Endothelial cell of hepatic sinusoid (primary cell): ENCODE data around the gene NMNAT2.

ENCODE experiments used
- in situ Hi-C: cut with HindIII; loops from 2 replicates; pipeline ENCODE4 v1.10.0; 2017; ENCODE audit warnings: low sequenced_read_pairs

Gene NMNAT2

GRCh38 chr1:183319606-183320005 lies 98.6 kb downstream of the NMNAT2 start:
- in situ Hi-C loops, result no loop called here

DNA sequence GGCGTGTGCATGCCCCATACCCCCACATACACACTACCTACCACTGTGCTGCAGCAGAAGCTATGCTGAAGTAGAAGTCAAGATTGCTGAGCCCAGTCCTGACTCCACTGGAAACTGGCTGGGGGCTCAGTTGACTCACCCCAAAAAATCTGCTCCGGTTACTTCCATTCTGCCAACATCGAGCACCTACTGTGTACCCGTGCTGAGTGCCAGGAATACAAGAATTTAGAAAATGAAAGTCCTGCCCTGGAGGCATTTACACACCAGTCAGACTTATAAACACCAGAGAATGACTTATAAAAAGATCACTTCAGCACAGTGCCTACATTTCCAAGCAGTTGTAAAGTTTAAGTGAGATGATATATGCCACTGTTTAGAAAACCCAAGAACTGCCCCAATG lies 99.1 kb downstream of the NMNAT2 start:
- in situ Hi-C loops, result no loop called here

GRCh38 chr1:183318433-183318832 lies 99.7 kb downstream of the NMNAT2 start:
- in situ Hi-C loops, result no loop called here

DNA sequence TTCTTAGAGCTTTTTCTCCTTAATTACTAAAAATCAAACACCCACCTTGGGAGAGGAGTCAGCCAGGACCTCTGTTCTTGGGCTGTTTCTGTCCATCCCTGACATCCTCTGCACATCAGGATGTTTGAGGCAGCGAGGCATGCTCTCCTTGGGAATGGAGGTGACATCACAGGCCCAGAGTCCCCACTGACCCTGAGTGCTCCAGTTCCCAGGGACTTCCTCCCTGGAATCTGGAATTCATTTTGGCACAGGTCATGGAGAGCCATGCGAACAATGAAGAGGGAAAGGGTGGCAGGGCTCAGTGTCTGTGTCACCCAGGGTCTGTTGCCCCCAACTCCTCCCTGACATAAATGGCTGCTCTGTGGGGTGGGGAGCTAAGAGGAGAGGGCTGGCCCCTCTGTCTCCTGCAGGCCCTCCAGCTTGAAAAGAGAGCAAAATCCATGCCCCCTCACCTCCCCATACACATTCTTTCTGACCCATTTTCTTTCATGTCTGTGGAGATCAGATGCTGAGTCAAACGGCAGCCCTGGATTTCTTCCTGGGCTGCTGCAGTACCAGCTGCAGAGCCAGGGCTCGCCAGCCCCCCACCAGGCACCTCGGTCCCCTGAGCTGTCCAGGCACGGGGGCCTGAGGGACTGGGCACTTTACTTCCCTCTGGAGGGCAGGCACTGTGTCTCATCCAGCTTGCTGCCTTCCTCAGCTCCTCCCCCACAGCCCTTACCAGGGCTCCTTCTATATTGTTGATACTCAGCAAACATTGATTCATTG lies 102.0 kb downstream of the NMNAT2 start:
- in situ Hi-C loops, result no loop called here

DNA sequence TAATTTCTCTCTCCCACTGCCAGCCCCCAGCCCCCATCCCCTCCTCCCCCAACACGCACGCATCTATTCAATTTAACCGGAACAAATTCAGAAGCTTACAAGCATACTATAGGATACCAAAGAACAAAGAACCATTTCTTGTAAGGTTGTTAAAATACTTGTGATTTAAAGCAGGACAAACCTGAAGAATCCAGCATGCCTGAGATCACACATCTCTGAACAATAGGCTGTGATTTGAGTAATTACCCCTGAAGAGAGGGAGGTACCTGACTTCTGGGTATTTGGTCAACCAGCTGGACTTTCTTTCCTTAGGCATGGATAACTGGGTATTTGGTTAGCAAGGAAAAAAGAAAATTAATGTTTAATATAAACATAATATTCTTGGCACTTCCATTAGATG lies 105.1 kb downstream of the NMNAT2 start:
- in situ Hi-C loops, result loop anchor here (5.0 kb wide), 1 partner anchor 71 kb away; no protein-coding TSS in a partner anchor

GRCh38 chr1:183310753-183311479 lies 107.3 kb downstream of the NMNAT2 start:
- in situ Hi-C loops, result loop anchor here (5.0 kb wide), 1 partner anchor 69 kb away; no protein-coding TSS in a partner anchor

DNA sequence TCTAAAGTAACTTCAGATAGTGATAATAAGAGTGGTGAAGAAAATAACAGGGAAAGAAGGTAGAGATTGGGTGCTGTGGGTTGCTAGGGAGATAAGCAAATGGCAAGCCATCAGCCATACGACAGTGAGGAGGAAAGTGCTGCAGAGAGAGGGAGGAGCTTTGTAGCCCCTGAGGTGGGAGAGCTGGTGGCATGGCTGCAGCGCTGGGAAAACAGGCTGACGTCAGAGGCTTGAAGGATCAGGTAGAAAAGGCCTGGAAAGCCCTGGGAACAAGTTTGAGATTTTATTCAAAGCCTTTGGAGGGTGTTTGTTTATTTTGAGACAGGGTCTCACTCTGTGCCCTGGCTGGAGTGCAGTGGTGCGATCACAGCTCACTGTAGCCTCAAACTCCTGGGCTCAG lies 109.5 kb downstream of the NMNAT2 start:
- in situ Hi-C loops, result no loop called here

- in situ Hi-C loops, result no loop called here
These were observed 111.7 kb downstream of the NMNAT2 start for GRCh38 chr1:183306317-183307042.

DNA sequence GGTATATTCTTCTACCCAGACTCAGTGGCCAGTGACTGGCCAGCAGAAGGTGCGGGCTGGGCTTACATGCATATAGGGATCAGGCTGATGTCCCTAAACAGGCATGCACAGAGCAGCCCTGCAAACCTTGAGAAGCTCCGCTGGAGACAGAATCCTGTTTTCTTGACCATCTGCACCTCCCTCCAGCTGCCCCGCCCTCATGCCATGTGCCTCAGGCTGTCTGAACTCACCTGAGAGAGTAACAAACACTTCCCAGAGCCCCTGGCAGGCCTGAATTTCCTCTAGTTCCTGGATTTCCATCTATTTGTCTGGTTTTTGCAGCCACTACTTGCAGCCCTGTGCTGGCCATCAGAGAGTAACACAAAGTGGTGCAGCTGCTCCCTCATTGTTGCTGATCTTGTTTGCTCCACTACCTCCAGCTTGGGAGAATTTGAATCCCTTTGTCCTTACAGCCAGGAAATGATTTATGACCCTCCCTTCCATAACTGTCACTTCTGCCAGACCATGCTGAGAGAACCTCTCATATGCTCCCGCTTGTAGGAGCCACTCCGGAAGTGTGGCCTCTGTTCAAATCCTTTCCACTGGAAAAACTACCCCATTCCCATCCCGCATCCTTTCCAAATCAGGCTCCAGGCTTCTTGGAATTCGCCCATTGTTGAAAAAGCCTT lies 113.6 kb downstream of the NMNAT2 start:
- in situ Hi-C loops, result no loop called here

GRCh38 chr1:183303901-183304300 lies 114.3 kb downstream of the NMNAT2 start:
- in situ Hi-C loops, result no loop called here

- in situ Hi-C loops, result no loop called here
These were observed 114.9 kb downstream of the NMNAT2 start for GRCh38 chr1:183303323-183303645.

GRCh38 chr1:183302452-183303322 lies 115.5 kb downstream of the NMNAT2 start:
- in situ Hi-C loops, result no loop called here

GRCh38 chr1:183301239-183301638 lies 116.9 kb downstream of the NMNAT2 start:
- in situ Hi-C loops, result no loop called here

- in situ Hi-C loops, result no loop called here
These were observed 117.4 kb downstream of the NMNAT2 start for GRCh38 chr1:183300828-183301227.

DNA sequence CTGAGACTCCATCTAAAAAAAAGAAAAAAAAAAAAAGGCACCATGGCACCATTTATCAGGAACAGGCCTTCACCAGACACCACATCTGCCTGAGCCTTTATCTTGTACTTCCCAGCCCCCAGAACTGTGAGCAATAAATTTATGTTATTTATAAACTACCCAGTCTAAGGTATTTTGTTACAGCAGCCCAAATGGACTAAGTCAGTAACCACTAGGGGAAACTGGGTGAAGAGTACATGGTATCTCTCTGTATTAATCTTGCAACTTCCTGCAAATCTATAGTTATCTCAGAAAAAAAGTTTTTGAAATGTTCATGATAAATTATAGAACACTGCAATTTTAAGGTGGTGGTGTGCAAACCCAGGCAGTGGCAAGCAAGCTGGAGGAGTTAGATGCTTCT lies 117.8 kb downstream of the NMNAT2 start:
- in situ Hi-C loops, result no loop called here

DNA sequence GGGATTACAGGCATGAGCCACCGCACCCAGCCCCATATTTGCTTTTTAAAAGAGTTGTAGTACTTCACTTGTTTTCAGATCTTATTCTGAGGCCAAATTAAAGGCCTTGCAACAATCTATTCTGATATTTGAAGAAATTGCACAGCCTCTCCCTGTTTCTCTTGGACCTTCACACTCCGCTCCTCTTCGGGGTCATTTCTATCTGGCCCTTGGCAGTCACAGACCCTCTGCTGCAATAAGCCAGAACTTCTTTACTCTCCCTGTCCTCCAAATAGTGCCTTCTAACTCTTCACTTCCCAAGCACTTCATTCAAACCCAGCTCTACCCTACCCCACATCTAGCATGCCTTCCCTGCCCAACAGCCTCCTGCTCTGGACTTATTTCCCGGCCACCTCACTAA lies 121.4 kb downstream of the NMNAT2 start:
- in situ Hi-C loops, result no loop called here

GRCh38 chr1:183295521-183295920 lies 122.7 kb downstream of the NMNAT2 start:
- in situ Hi-C loops, result no loop called here

DNA sequence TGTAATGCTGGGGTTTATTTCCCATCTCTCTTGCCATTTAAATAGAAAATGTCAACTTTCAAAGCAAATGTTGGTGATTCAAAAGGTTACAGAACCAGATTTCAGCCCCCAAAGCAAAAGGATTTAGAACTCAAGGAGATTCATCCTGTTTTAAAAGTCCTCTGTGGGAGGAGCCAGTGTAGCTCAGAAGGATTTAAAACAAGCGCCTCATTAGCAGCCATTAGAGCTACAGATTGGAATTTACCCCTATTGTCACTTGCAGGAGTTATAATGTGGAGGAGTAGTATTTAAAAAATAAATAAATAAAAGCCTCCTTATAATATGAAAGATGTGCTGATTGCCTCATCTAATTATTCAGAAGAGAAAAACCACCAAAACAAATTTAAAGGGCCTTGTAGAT lies 124.3 kb downstream of the NMNAT2 start:
- in situ Hi-C loops, result no loop called here

- in situ Hi-C loops, result no loop called here
These were observed 124.9 kb downstream of the NMNAT2 start for GRCh38 chr1:183293241-183293640.

GRCh38 chr1:183291802-183292514 lies 126.2 kb downstream of the NMNAT2 start:
- in situ Hi-C loops, result no loop called here
